Measurements from ENCODE around the gene ZC3H4.

Gene ZC3H4

DNA sequence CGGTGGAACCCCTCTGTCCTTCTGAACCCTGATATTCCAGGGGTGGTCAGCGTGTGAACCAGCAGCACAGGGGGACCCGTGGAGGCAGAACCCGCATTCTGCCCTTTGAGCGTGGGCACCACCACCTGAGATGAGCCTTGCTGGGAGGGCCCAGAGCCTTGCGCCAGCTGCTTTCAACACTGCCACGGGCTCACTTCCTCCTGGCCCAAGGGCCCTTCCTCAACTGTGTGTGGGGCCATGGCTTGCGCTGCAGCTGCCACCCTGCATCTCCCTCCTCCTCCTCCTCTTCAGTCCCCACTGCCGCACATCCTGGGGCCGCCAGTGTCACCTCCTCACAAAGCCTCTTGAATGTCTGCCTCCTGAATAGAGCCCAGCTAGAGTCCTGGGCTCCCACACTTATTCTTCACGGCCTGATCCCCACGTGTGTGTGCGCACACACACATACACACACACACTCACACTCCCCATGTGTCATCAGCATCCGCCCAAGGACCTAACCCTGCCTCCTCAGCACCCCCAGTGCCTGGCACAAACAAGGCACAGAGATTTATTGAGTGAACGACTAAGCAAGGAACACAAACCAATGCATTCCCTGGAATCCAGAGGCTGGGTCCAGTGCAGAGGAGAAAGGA, 38.3 kb downstream of the ZC3H4 start:
- DNase-seq (ENCODE audit: low spot score) = no peak
- in situ Hi-C loops (cut with MboI; ENCODE audit: low pct_unique_long_range_greater_than_20kb, low sequenced_read_pairs, unreplicated experiment) = no loop called here
- TF ChIP-seq, protein P1, sequence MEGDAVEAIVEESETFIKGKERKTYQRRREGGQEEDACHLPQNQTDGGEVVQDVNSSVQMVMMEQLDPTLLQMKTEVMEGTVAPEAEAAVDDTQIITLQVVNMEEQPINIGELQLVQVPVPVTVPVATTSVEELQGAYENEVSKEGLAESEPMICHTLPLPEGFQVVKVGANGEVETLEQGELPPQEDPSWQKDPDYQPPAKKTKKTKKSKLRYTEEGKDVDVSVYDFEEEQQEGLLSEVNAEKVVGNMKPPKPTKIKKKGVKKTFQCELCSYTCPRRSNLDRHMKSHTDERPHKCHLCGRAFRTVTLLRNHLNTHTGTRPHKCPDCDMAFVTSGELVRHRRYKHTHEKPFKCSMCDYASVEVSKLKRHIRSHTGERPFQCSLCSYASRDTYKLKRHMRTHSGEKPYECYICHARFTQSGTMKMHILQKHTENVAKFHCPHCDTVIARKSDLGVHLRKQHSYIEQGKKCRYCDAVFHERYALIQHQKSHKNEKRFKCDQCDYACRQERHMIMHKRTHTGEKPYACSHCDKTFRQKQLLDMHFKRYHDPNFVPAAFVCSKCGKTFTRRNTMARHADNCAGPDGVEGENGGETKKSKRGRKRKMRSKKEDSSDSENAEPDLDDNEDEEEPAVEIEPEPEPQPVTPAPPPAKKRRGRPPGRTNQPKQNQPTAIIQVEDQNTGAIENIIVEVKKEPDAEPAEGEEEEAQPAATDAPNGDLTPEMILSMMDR (IDR thresholded peaks at IDR 0.05; ENCODE audit: extremely low read depth, insufficient read depth, missing control alignments) = no peak

- TF ChIP-seq, protein P1 (IDR thresholded peaks at IDR 0.05; ENCODE audit: extremely low read depth, insufficient read depth, missing control alignments) = no peak
Observed at GRCh38 chr19:47074621-47075020, 39.0 kb downstream of the ZC3H4 start.

DNA sequence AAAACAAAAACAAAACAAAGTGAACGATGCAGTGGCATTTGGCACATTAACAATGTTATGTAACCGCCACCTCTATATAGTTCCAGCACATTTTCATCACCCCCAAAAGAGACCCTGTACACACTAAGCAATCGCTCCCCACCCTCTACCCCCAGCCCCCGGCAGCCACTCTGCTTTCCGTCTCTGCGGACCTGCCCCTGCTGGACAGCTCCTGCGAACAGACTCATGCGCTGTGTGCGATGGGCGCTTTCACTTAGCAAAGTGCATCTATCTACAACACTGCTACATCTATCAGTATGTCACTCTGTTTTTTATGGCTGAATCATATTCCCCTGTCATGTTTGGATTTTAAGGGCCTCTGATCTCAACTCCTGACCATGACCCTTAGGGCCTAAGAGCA, 40.0 kb downstream of the ZC3H4 start:
- in situ Hi-C loops (cut with MboI; ENCODE audit: low pct_unique_long_range_greater_than_20kb, low sequenced_read_pairs, unreplicated experiment) = no loop called here
- TF ChIP-seq, protein P1 (IDR thresholded peaks at IDR 0.05; ENCODE audit: extremely low read depth, insufficient read depth, missing control alignments) = no peak

More at GRCh38 chr19:47074621-47075020, 39.0 kb downstream of the ZC3H4 start:
- in situ Hi-C loops (cut with MboI; ENCODE audit: low pct_unique_long_range_greater_than_20kb, low sequenced_read_pairs, unreplicated experiment) = no loop called here
- DNase-seq (ENCODE audit: low spot score) = no peak

DNA sequence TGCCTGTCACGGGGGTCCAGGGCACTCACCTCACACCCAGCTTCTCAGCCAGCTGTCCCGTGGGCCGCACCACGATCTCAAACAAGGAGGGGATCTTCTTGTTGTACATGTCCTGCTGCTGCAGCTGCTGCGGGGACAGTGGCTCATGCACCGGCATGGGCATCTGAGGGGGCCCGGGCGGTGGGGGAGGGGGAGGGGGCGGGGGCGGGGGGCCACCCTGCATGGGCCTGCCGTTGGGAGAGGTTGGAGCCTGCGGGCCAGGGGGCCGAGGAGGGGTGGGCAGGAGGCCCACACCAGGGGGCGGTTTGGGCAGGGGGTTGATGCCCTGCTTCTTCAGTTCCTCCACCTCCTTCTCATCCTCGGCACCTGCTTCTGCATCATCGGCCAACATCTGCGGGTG, 41.3 kb downstream of the ZC3H4 start:
- in situ Hi-C loops (cut with MboI; ENCODE audit: low pct_unique_long_range_greater_than_20kb, low sequenced_read_pairs, unreplicated experiment) = no loop called here
- TF ChIP-seq, protein P1 (IDR thresholded peaks at IDR 0.05; ENCODE audit: extremely low read depth, insufficient read depth, missing control alignments) = no peak
- DNase-seq (ENCODE audit: low spot score) = no peak

More for the DNA sequence above, 40.0 kb downstream of the ZC3H4 start:
- DNase-seq (ENCODE audit: low spot score) = no peak

- in situ Hi-C loops (cut with MboI; ENCODE audit: low pct_unique_long_range_greater_than_20kb, low sequenced_read_pairs, unreplicated experiment) = no loop called here
- no peak for DNase-seq (ENCODE audit: low spot score)
- TF ChIP-seq, protein P1 (IDR thresholded peaks at IDR 0.05; ENCODE audit: extremely low read depth, insufficient read depth, missing control alignments) = no peak
Observed at GRCh38 chr19:47071731-47072130, 41.8 kb downstream of the ZC3H4 start.

DNA sequence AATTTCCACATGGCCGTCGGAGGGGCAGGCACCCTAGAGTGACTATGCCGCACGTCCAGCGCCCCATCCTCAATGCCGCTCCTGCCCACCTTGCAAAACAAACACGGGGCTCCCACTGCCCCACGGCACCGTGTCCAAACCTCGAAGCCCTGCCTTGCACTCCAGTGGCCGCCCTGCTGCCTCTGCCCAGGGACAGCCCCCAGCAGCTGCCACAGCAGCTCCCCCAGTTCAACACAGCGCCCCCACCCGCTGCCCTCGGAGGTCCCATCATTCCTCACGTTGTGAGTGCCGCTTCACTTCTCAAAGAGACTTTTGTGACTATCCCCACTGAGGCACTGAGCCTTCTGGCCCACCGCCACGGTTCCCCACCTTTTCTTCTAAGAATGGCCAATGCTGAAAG, 42.8 kb downstream of the ZC3H4 start:
- in situ Hi-C loops (cut with MboI; ENCODE audit: low pct_unique_long_range_greater_than_20kb, low sequenced_read_pairs, unreplicated experiment) = no loop called here
- TF ChIP-seq, protein P1 (IDR thresholded peaks at IDR 0.05; ENCODE audit: extremely low read depth, insufficient read depth, missing control alignments) = no peak
- no peak for DNase-seq (ENCODE audit: low spot score)
